SK-N-SH (cell line): ENCODE measurements around the gene FAM181A.
A peak's percentile ranks its signal among the peaks of the same experiment; 100 is the strongest.

Experiments used
- ELF1 ChIP-seq: IDR thresholded peaks from 2 replicates; pipeline ENCODE4 v1.4.0; 2012
- EP300 ChIP-seq, 2 experiments: IDR thresholded peaks; 2 replicates each; pipeline versions ENCODE4 v1.4.0 to v1.6.1; 2012; ENCODE audit warnings: borderline replicate concordance in 1 of 2, low read depth in 1 of 2, low read length in 1 of 2
- FOXM1 ChIP-seq: IDR thresholded peaks from 2 replicates; pipeline ENCODE4 v1.4.0; 2012; ENCODE audit warnings: low read depth, mild to moderate bottlenecking
- MEF2A ChIP-seq: IDR thresholded peaks from 2 replicates; pipeline ENCODE4 v1.4.0; 2012; ENCODE audit warnings: low read depth, borderline replicate concordance
- NFIC ChIP-seq: IDR thresholded peaks from 2 replicates; pipeline ENCODE4 v1.4.0; 2012; ENCODE audit warnings: borderline replicate concordance
- POLR2AphosphoS5 ChIP-seq: IDR thresholded peaks from 2 replicates; pipeline ENCODE4 v1.6.1; 2012; ENCODE audit warnings: low read depth, low read length
- TF ChIP-seq, protein P1 (sequence below): fragments of 200-600 bp; sonication (generic); IDR thresholded peaks from 2 replicates; pipeline ENCODE4 v1.6.1; 2017; ENCODE audit warnings: antibody characterized with exemption, mild to moderate bottlenecking, moderate library complexity
- TF ChIP-seq, protein P2 (sequence below): IDR thresholded peaks from 2 replicates; pipeline ENCODE4 v1.4.0; 2012; ENCODE audit warnings: low read depth, borderline replicate concordance
- TF ChIP-seq, protein P3 (sequence below): IDR thresholded peaks from 2 replicates; pipeline ENCODE4 v1.4.0; 2012; ENCODE audit warnings: low read depth

DNA sequence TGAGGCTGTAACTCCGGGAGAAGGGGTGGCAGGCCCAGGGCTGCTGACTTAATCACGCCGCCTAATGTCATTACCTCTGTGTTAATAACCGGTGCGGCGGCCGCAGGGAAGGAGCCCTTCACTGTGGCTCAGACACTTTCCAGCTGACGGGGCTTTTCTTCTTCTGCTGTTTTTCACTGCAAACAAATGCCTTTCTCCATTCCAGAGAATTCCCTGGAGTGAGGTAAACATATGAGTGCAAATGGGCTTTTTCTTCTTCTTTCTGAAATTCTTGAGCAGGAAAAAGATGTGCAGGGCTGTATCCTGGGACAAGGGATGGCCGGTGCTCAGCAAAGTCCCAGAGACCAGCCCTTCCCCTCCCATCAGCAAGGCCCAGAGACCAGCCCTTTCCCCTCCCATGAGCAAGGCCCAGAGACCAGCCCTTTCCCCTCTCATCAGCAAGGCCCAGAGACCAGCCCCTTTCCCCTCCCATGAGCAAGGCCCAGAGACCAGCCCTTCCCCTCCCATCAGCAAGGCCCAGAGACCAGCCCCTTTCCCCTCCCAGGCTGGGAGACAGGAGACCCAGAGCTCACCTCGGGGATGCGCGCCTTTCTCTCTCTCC lies 33.4 kb upstream of the FAM181A start:
- TF ChIP-seq EP300 (IDR thresholded peaks at IDR 0.05; ENCODE audit: borderline replicate concordance in 1 of 2, low read depth in 1 of 2, low read length in 1 of 2) (peak in 1 of 2 experiments; percentile 76; a peak in 2 of 4 replicates), FOXM1 (no peak), MEF2A (no peak), ELF1 (no peak), POLR2AphosphoS5 (no peak), NFIC (no peak)
- TF ChIP-seq, protein P1, sequence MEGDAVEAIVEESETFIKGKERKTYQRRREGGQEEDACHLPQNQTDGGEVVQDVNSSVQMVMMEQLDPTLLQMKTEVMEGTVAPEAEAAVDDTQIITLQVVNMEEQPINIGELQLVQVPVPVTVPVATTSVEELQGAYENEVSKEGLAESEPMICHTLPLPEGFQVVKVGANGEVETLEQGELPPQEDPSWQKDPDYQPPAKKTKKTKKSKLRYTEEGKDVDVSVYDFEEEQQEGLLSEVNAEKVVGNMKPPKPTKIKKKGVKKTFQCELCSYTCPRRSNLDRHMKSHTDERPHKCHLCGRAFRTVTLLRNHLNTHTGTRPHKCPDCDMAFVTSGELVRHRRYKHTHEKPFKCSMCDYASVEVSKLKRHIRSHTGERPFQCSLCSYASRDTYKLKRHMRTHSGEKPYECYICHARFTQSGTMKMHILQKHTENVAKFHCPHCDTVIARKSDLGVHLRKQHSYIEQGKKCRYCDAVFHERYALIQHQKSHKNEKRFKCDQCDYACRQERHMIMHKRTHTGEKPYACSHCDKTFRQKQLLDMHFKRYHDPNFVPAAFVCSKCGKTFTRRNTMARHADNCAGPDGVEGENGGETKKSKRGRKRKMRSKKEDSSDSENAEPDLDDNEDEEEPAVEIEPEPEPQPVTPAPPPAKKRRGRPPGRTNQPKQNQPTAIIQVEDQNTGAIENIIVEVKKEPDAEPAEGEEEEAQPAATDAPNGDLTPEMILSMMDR, result no peak
- TF ChIP-seq, protein P2, sequence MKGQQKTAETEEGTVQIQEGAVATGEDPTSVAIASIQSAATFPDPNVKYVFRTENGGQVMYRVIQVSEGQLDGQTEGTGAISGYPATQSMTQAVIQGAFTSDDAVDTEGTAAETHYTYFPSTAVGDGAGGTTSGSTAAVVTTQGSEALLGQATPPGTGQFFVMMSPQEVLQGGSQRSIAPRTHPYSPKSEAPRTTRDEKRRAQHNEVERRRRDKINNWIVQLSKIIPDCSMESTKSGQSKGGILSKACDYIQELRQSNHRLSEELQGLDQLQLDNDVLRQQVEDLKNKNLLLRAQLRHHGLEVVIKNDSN, result no peak
- TF ChIP-seq, protein P3, sequence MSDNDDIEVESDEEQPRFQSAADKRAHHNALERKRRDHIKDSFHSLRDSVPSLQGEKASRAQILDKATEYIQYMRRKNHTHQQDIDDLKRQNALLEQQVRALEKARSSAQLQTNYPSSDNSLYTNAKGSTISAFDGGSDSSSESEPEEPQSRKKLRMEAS, result no peak
